K562 (cell line): ENCODE data around the gene ATXN7L1. TPM values are rescaled to one million over a fixed set of nuclear protein-coding genes. Genes with fewer than 3 reads are reported as not detected.
A peak's percentile ranks its signal among the peaks of the same experiment; 100 is the strongest.

Experiments used
- CBFA2T3 ChIP-seq: fragments of 450-650 bp; IDR thresholded peaks from 2 replicates; pipeline ENCODE4 v1.6.1; 2017
- KDM2B ChIP-seq: fragments of 250-450 bp; sonication (Bioruptor Pico); IDR thresholded peaks from 2 replicates; pipeline ENCODE4 v1.8.0; 2021; ENCODE audit warnings: mild to moderate bottlenecking, moderate library complexity
- MAFF ChIP-seq: IDR thresholded peaks from 2 replicates; pipeline ENCODE4 v1.6.1; 2012; ENCODE audit warnings: low read length, improper control_type of control experiment
- NFXL1 ChIP-seq: fragments of 450-650 bp; formaldehyde crosslinking; IDR thresholded peaks from 2 replicates; pipeline ENCODE4 v1.4.0; 2021; ENCODE audit warnings: mild to moderate bottlenecking
- PHB2 ChIP-seq: fragments of 450-650 bp; IDR thresholded peaks from 2 replicates; pipeline ENCODE4 v1.6.1; 2017; ENCODE audit warnings: low read depth
- PML ChIP-seq: IDR thresholded peaks from 2 replicates; pipeline ENCODE4 v1.6.1; 2012; ENCODE audit warnings: low read length, inconsistent platforms
- POLR2A ChIP-seq: fragments of 450-650 bp; conservative IDR thresholded peaks from 2 replicates; pipeline ENCODE4 v1.6.1; 2016
- POLR3G ChIP-seq: IDR thresholded peaks from 2 replicates; pipeline ENCODE4 v1.6.1; 2011; ENCODE audit not compliant: insufficient read length, insufficient replicate concordance; ENCODE audit errors: extremely low read depth
- PTBP1 ChIP-seq: fragments of 200-400 bp; formaldehyde crosslinking; IDR thresholded peaks from 2 replicates; pipeline ENCODE4 v1.6.1; 2017; ENCODE audit warnings: low read depth, low read length
- YBX1 ChIP-seq: fragments of 450-650 bp; IDR thresholded peaks from 2 replicates; pipeline ENCODE4 v1.7.1; 2016; ENCODE audit warnings: mild to moderate bottlenecking
- ZNF184 ChIP-seq: sonication (generic); formaldehyde crosslinking; IDR thresholded peaks from 2 replicates; pipeline ENCODE4 v1.5.0; 2020; ENCODE audit warnings: missing genetic modification reagents
- ZNF263 ChIP-seq: sonication (generic); formaldehyde crosslinking; IDR thresholded peaks from 2 replicates; pipeline ENCODE4 v1.8.0; 2022; ENCODE audit warnings: mild to moderate bottlenecking, missing genetic modification reagents, borderline replicate concordance
- ZNF316 ChIP-seq: fragments of 450-650 bp; IDR thresholded peaks from 2 replicates; pipeline ENCODE4 v1.6.1; 2016
- ZNF717 ChIP-seq: fragments of 250-450 bp; sonication (Bioruptor Pico); IDR thresholded peaks from 2 replicates; pipeline ENCODE4 v1.5.0; 2021
- ZNF830 ChIP-seq: fragments of 250-450 bp; sonication (Bioruptor Pico); IDR thresholded peaks from 2 replicates; pipeline ENCODE4 v1.5.0; 2021; ENCODE audit warnings: mild to moderate bottlenecking
- polyA plus RNA-seq, 8 experiments: library from polyadenylated mRNA; depleted of rRNA in 4 of 8; stranded (reverse) in 5 of 8; unstranded in 3 of 8; fragments of >200 nt; fragmentation: Nextera tagmentation in 2 of 8; fragmentation: Illumina TruSeq in 1 of 8; extraction: Ambion mirVana in 2 of 8; extraction: Trizol in 1 of 8; gene quantifications; 2 replicates each; pipeline versions ENCODE4 v1.2.1 to v1.2.3, GENCODE V29; 2011 to 2014; ENCODE audit warnings: inconsistent platforms in 1 of 8, missing spikeins in 1 of 8
- total RNA-seq, 7 experiments: library from RNA; depleted of rRNA in 6 of 7; stranded (reverse); fragments of >200 nt in 6 of 7; fragmentation: Illumina TruSeq in 2 of 7; extraction: Trizol in 2 of 7; gene quantifications; 2 replicates each; pipeline versions ENCODE4 v1.2.1 to v1.2.3, GENCODE V29; 2011 to 2021; ENCODE audit warnings: low replicate concordance in 1 of 7
- TF ChIP-seq, protein P1 (sequence below): sonication (generic); formaldehyde crosslinking; IDR thresholded peaks from 2 replicates; pipeline ENCODE4 v1.4.0; 2020; ENCODE audit warnings: mild to moderate bottlenecking, missing genetic modification reagents
- TF ChIP-seq, protein P2 (sequence below): IDR thresholded peaks from 2 replicates; pipeline ENCODE4 v1.6.1; 2012; ENCODE audit warnings: low read depth, low read length, improper control_type of control experiment, borderline replicate concordance
- TF ChIP-seq, protein P3 (sequence below): fragments of 450-650 bp; IDR thresholded peaks from 2 replicates; pipeline ENCODE4 v1.6.1; 2016; ENCODE audit warnings: low read depth, mild to moderate bottlenecking, moderate library complexity
- TF ChIP-seq, protein P4 (sequence below): sonication (generic); formaldehyde crosslinking; IDR thresholded peaks from 2 replicates; pipeline ENCODE4 v1.9.0; 2022; ENCODE audit warnings: mild to moderate bottlenecking, missing genetic modification reagents
- TF ChIP-seq, protein P5 (sequence below): sonication (generic); formaldehyde crosslinking; IDR thresholded peaks from 2 replicates; pipeline ENCODE4 v1.8.0; 2022; ENCODE audit warnings: mild to moderate bottlenecking, missing genetic modification reagents

ATXN7L1 gene
- total and polyA plus RNA-seq, 9 of the 15 experiments (the other 6 are each of a cell fraction or from before 2014, with no cell fraction given): 6.6 to 13.7 (median 10.7) TPM

DNA sequence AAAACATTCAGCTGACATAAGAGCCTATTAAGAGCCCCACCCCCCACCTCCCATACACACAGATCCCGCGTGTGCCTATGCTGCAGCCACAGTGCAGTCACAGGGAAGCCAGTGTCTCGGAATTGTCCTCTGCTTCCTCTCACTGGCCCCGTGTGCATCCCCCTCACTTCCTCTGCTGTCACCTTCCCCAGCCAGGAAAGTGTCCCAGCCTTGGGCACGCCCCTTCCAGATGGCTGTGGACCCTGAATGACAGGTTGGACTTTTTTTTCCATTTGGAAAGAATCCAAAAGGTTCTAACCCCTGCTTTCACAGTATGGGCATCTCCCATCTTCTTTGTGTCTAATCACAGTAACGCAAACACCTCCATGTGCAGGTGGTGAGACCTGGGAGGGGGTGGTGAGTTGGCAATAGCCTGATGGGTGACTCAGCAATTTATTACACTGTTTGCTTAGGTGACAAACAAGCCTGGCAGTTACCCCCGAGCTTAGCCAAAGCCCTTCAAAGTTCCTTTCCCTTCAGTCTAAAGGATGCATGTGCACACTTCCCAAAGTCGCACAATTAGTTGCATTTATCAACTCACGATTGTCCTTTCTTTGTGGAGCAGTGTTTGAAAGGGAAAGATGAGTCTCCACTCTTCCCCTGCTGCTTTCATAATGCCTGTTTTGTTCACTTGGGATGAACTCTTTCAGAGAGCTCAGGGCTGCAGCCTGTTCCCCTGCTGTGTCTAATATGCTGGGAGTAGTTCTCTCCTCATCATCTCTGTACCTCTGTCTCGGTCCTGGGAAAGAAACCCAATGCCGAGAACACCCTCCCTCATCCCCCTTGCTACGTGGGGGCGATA lies 227.6 kb downstream of the ATXN7L1 start (continued):
- TF ChIP-seq, protein P1, sequence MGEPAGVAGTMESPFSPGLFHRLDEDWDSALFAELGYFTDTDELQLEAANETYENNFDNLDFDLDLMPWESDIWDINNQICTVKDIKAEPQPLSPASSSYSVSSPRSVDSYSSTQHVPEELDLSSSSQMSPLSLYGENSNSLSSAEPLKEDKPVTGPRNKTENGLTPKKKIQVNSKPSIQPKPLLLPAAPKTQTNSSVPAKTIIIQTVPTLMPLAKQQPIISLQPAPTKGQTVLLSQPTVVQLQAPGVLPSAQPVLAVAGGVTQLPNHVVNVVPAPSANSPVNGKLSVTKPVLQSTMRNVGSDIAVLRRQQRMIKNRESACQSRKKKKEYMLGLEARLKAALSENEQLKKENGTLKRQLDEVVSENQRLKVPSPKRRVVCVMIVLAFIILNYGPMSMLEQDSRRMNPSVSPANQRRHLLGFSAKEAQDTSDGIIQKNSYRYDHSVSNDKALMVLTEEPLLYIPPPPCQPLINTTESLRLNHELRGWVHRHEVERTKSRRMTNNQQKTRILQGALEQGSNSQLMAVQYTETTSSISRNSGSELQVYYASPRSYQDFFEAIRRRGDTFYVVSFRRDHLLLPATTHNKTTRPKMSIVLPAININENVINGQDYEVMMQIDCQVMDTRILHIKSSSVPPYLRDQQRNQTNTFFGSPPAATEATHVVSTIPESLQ (CRISPR knock-in tag): no peak
- TF ChIP-seq ZNF717 (CRISPR knock-in tag): no peak
- no peak for TF ChIP-seq KDM2B (CRISPR knock-in tag)
- TF ChIP-seq PTBP1: no peak
- TF ChIP-seq, protein P2, sequence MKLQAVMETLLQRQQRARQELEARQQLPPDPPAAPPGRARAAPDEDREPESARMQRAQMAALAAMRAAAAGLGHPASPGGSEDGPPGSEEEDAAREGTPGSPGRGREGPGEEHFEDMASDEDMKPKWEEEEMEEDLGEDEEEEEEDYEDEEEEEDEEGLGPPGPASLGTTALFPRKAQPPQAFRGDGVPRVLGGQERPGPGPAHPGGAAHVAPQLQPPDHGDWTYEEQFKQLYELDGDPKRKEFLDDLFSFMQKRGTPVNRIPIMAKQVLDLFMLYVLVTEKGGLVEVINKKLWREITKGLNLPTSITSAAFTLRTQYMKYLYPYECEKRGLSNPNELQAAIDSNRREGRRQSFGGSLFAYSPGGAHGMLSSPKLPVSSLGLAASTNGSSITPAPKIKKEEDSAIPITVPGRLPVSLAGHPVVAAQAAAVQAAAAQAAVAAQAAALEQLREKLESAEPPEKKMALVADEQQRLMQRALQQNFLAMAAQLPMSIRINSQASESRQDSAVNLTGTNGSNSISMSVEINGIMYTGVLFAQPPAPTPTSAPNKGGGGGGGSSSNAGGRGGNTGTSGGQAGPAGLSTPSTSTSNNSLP: no peak
- no peak for TF ChIP-seq POLR3G
- TF ChIP-seq, protein P3, sequence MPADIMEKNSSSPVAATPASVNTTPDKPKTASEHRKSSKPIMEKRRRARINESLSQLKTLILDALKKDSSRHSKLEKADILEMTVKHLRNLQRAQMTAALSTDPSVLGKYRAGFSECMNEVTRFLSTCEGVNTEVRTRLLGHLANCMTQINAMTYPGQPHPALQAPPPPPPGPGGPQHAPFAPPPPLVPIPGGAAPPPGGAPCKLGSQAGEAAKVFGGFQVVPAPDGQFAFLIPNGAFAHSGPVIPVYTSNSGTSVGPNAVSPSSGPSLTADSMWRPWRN: no peak
- no peak for TF ChIP-seq PHB2
- TF ChIP-seq ZNF263 (CRISPR knock-in tag): no peak
- no peak for TF ChIP-seq ZNF184
- TF ChIP-seq, protein P4, sequence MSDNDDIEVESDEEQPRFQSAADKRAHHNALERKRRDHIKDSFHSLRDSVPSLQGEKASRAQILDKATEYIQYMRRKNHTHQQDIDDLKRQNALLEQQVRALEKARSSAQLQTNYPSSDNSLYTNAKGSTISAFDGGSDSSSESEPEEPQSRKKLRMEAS (CRISPR knock-in tag): 0 out of 2 replicates have a peak, but pooled peaks have one; percentile 8
- no peak for TF ChIP-seq PML
- TF ChIP-seq MAFF: peak; percentile 97
- TF ChIP-seq CBFA2T3: peak; percentile 60
- TF ChIP-seq ZNF830: no peak
- TF ChIP-seq, protein P5, sequence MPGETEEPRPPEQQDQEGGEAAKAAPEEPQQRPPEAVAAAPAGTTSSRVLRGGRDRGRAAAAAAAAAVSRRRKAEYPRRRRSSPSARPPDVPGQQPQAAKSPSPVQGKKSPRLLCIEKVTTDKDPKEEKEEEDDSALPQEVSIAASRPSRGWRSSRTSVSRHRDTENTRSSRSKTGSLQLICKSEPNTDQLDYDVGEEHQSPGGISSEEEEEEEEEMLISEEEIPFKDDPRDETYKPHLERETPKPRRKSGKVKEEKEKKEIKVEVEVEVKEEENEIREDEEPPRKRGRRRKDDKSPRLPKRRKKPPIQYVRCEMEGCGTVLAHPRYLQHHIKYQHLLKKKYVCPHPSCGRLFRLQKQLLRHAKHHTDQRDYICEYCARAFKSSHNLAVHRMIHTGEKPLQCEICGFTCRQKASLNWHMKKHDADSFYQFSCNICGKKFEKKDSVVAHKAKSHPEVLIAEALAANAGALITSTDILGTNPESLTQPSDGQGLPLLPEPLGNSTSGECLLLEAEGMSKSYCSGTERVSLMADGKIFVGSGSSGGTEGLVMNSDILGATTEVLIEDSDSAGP (CRISPR knock-in tag): no peak
- no peak for TF ChIP-seq NFXL1
- TF ChIP-seq ZNF316: peak; percentile 98
- no peak for TF ChIP-seq YBX1
- no peak for TF ChIP-seq POLR2A
